ENCODE measurements around the gene STK36.
A peak's percentile ranks its signal among the peaks of the same experiment; 100 is the strongest.
"Not testable (repeated sequence)": the region's sequence is repeated elsewhere in the genome, so short reads cannot be mapped to it uniquely, and the experiment has no call there.

The STK36 gene

GRCh38 chr2:218664653-218665052 is 7.2 kb upstream of the STK36 start:
- H3K9me3 ChIP-seq (replicated peaks; ENCODE audit: low read length): no peaks in the 10 kb centered on the region

GRCh38 chr2:218671097-218671653 is 711 bp upstream of the STK36 start:
- H3K27me3 ChIP-seq (ENCODE audit: control insufficient read depth, insufficient read depth, low read length): no peaks in the 10 kb centered on the region
- H3K9ac ChIP-seq (ENCODE audit: low read depth, low read length): peak overlapping the region; percentile 90
- peak overlapping the region; percentile 90 for H3K4me3 ChIP-seq (ENCODE audit: low read length)
- peaks cover 4% of the 10 kb centered on the region for H3K4me1 ChIP-seq (ENCODE audit: control insufficient read depth, insufficient read depth, low read length)
- H3K4me2 ChIP-seq (ENCODE audit: low read length): peak overlapping the region; percentile 81
- peaks cover 30% of the 10 kb centered on the region for H3K36me3 ChIP-seq (ENCODE audit: insufficient read depth, low read length)
- no peaks in the 10 kb centered on the region for H3K9me3 ChIP-seq (replicated peaks; ENCODE audit: low read length)

More at GRCh38 chr2:218664653-218665052, 7.2 kb upstream of the STK36 start:
- H3K27me3 ChIP-seq (ENCODE audit: control insufficient read depth, insufficient read depth, low read length): no peaks in the 10 kb centered on the region
- H3K9ac ChIP-seq (ENCODE audit: low read depth, low read length): no peak overlapping the region
- H3K4me2 ChIP-seq (ENCODE audit: low read length): no peak overlapping the region
- peaks cover 8% of the 10 kb centered on the region for H3K4me1 ChIP-seq (ENCODE audit: control insufficient read depth, insufficient read depth, low read length)
- no peak overlapping the region for H3K4me3 ChIP-seq (ENCODE audit: low read length)
- H3K36me3 ChIP-seq (ENCODE audit: insufficient read depth, low read length): peaks cover 74% of the 10 kb centered on the region

GRCh38 chr2:218679119-218679518 is 7.2 kb downstream of the STK36 start:
- H3K4me3 ChIP-seq (ENCODE audit: low read length): no peak overlapping the region
- H3K36me3 ChIP-seq (ENCODE audit: insufficient read depth, low read length): peaks cover 15% of the 10 kb centered on the region
- H3K4me1 ChIP-seq (ENCODE audit: control insufficient read depth, insufficient read depth, low read length): peaks cover 6% of the 10 kb centered on the region
- no peak overlapping the region for H3K4me2 ChIP-seq (ENCODE audit: low read length)
- H3K9ac ChIP-seq (ENCODE audit: low read depth, low read length): no peak overlapping the region
- H3K27me3 ChIP-seq (ENCODE audit: control insufficient read depth, insufficient read depth, low read length): no peaks in the 10 kb centered on the region
- H3K9me3 ChIP-seq (replicated peaks; ENCODE audit: low read length): no peaks in the 10 kb centered on the region

GRCh38 chr2:218680061-218680460 is 8.2 kb downstream of the STK36 start:
- H3K4me2 ChIP-seq (ENCODE audit: low read length): no peak overlapping the region
- no peak overlapping the region for H3K9ac ChIP-seq (ENCODE audit: low read depth, low read length)
- peaks cover 6% of the 10 kb centered on the region for H3K4me1 ChIP-seq (ENCODE audit: control insufficient read depth, insufficient read depth, low read length)
- H3K9me3 ChIP-seq (replicated peaks; ENCODE audit: low read length): no peaks in the 10 kb centered on the region
- peaks cover 18% of the 10 kb centered on the region for H3K36me3 ChIP-seq (ENCODE audit: insufficient read depth, low read length)
- H3K27me3 ChIP-seq (ENCODE audit: control insufficient read depth, insufficient read depth, low read length): no peaks in the 10 kb centered on the region
- H3K4me3 ChIP-seq (ENCODE audit: low read length): no peak overlapping the region

GRCh38 chr2:218687400-218688060 is 15.6 kb downstream of the STK36 start:
- H3K9me3 ChIP-seq (replicated peaks; ENCODE audit: low read length); H3K9ac ChIP-seq (ENCODE audit: low read depth, low read length); H3K4me2 ChIP-seq (ENCODE audit: low read length); H3K4me3 ChIP-seq (ENCODE audit: low read length); H3K4me1 ChIP-seq (ENCODE audit: control insufficient read depth, insufficient read depth, low read length); H3K27me3 ChIP-seq (ENCODE audit: control insufficient read depth, insufficient read depth, low read length): not testable (repeated sequence)
- peaks cover 28% of the 10 kb centered on the region for H3K36me3 ChIP-seq (ENCODE audit: insufficient read depth, low read length)

- H3K9me3 ChIP-seq (replicated peaks; ENCODE audit: low read length): no peaks in the 10 kb centered on the region
- peaks cover 37% of the 10 kb centered on the region for H3K36me3 ChIP-seq (ENCODE audit: insufficient read depth, low read length)
- peak overlapping the region; percentile 5 for H3K9ac ChIP-seq (ENCODE audit: low read depth, low read length)
- no peaks in the 10 kb centered on the region for H3K27me3 ChIP-seq (ENCODE audit: control insufficient read depth, insufficient read depth, low read length)
- no peak overlapping the region for H3K4me2 ChIP-seq (ENCODE audit: low read length)
- H3K4me3 ChIP-seq (ENCODE audit: low read length): no peak overlapping the region
- peaks cover 10% of the 10 kb centered on the region for H3K4me1 ChIP-seq (ENCODE audit: control insufficient read depth, insufficient read depth, low read length)
Observed at GRCh38 chr2:218691234-218691633, 19.3 kb downstream of the STK36 start.

GRCh38 chr2:218694405-218695145 is 22.7 kb downstream of the STK36 start:
- Histone ChIP-seq H3K36me3 (ENCODE audit: insufficient read depth, low read length) (peaks cover 63% of the 10 kb centered on the region), H3K4me1 (ENCODE audit: control insufficient read depth, insufficient read depth, low read length) (peaks cover 10% of the 10 kb centered on the region), H3K9ac (ENCODE audit: low read depth, low read length) (no peak overlapping the region), H3K4me3 (ENCODE audit: low read length) (no peak overlapping the region), H3K9me3 (replicated peaks; ENCODE audit: low read length) (no peaks in the 10 kb centered on the region), H3K4me2 (ENCODE audit: low read length) (no peak overlapping the region), H3K27me3 (ENCODE audit: control insufficient read depth, insufficient read depth, low read length) (no peaks in the 10 kb centered on the region)

- no peak overlapping the region for H3K9ac ChIP-seq (ENCODE audit: low read depth, low read length)
- no peaks in the 10 kb centered on the region for H3K27me3 ChIP-seq (ENCODE audit: control insufficient read depth, insufficient read depth, low read length)
- no peak overlapping the region for H3K4me2 ChIP-seq (ENCODE audit: low read length)
- peaks cover 39% of the 10 kb centered on the region for H3K36me3 ChIP-seq (ENCODE audit: insufficient read depth, low read length)
- no peaks in the 10 kb centered on the region for H3K9me3 ChIP-seq (replicated peaks; ENCODE audit: low read length)
- no peak overlapping the region for H3K4me3 ChIP-seq (ENCODE audit: low read length)
- no peaks in the 10 kb centered on the region for H3K4me1 ChIP-seq (ENCODE audit: control insufficient read depth, insufficient read depth, low read length)
Observed at GRCh38 chr2:218698885-218699284, 27.0 kb downstream of the STK36 start.

GRCh38 chr2:218701806-218702205 is 29.9 kb downstream of the STK36 start:
- Histone ChIP-seq H3K4me2 (ENCODE audit: low read length) (no peak overlapping the region), H3K9me3 (replicated peaks; ENCODE audit: low read length) (no peaks in the 10 kb centered on the region), H3K9ac (ENCODE audit: low read depth, low read length) (no peak overlapping the region), H3K27me3 (ENCODE audit: control insufficient read depth, insufficient read depth, low read length) (no peaks in the 10 kb centered on the region), H3K4me1 (ENCODE audit: control insufficient read depth, insufficient read depth, low read length) (no peaks in the 10 kb centered on the region), H3K4me3 (ENCODE audit: low read length) (no peak overlapping the region), H3K36me3 (ENCODE audit: insufficient read depth, low read length) (peaks cover 28% of the 10 kb centered on the region)

GRCh38 chr2:218703341-218703740 is 31.5 kb downstream of the STK36 start:
- Histone ChIP-seq H3K9me3 (replicated peaks; ENCODE audit: low read length) (no peaks in the 10 kb centered on the region), H3K9ac (ENCODE audit: low read depth, low read length) (no peak overlapping the region), H3K27me3 (ENCODE audit: control insufficient read depth, insufficient read depth, low read length) (no peaks in the 10 kb centered on the region), H3K4me3 (ENCODE audit: low read length) (no peak overlapping the region), H3K4me2 (ENCODE audit: low read length) (no peak overlapping the region), H3K4me1 (ENCODE audit: control insufficient read depth, insufficient read depth, low read length) (no peaks in the 10 kb centered on the region), H3K36me3 (ENCODE audit: insufficient read depth, low read length) (peaks cover 13% of the 10 kb centered on the region)

- H3K4me3 ChIP-seq (ENCODE audit: low read length): no peak overlapping the region
- no peak overlapping the region for H3K9ac ChIP-seq (ENCODE audit: low read depth, low read length)
Observed at GRCh38 chr2:218708086-218708485, 36.2 kb downstream of the STK36 start.

More at GRCh38 chr2:218708086-218708485, 36.2 kb downstream of the STK36 start:
- Histone ChIP-seq H3K4me2 (ENCODE audit: low read length) (no peak overlapping the region), H3K36me3 (ENCODE audit: insufficient read depth, low read length) (peaks cover 2% of the 10 kb centered on the region), H3K27me3 (ENCODE audit: control insufficient read depth, insufficient read depth, low read length) (no peaks in the 10 kb centered on the region), H3K9me3 (replicated peaks; ENCODE audit: low read length) (no peaks in the 10 kb centered on the region), H3K4me1 (ENCODE audit: control insufficient read depth, insufficient read depth, low read length) (peaks cover 6% of the 10 kb centered on the region)

Data from skeletal muscle satellite cell (primary cell).